Fibroblast of villous mesenchyme (primary cell): ENCODE data around the gene GSTO2. TPM values are rescaled to one million over a fixed set of nuclear protein-coding genes. Genes with fewer than 3 reads are reported as not detected.

Source experiments
- DNase-seq: peaks from one replicate; pipeline ENCODE4 v3.0.0-alpha.2; 2010; ENCODE audit warnings: low read depth
- H3K4me3 ChIP-seq: 2 replicates; pipeline ENCODE4 v1.5.1; 2011; ENCODE audit warnings: low read depth, mild to moderate bottlenecking, low read length
- CTCF ChIP-seq: IDR thresholded peaks from 2 replicates; pipeline ENCODE4 v1.5.1; 2012; ENCODE audit warnings: low read depth, mild to moderate bottlenecking, low read length; ENCODE audit not compliant: insufficient read depth
- total RNA-seq: library from RNA; depleted of rRNA; stranded (reverse); fragments of >200 nt; gene quantifications from 2 replicates; pipeline ENCODE4 v1.2.3, GENCODE V29; 2012

Gene GSTO2
- total RNA-seq, 1 donor: 2.2 TPM

- peak overlapping the region; percentile 4 for H3K4me3 ChIP-seq
- TF ChIP-seq CTCF: no peak
- DNase-seq: peak; percentile 97
These were observed 31.8 kb downstream of the GSTO2 start for GRCh38 chr10:104300736-104301292.

- no peak for DNase-seq
- no peak for TF ChIP-seq CTCF
- H3K4me3 ChIP-seq: no peak overlapping the region
These were observed 33.1 kb downstream of the GSTO2 start for GRCh38 chr10:104301907-104302690.

- H3K4me3 ChIP-seq: no peak overlapping the region
- no peak for DNase-seq
- no peak for TF ChIP-seq CTCF
These were observed 34.8 kb downstream of the GSTO2 start for GRCh38 chr10:104303594-104304355.

GRCh38 chr10:104304356-104304745 lies 35.4 kb downstream of the GSTO2 start:
- no peak overlapping the region for H3K4me3 ChIP-seq
- TF ChIP-seq CTCF: no peak
- no peak for DNase-seq

GRCh38 chr10:104304927-104305326 lies 35.9 kb downstream of the GSTO2 start:
- DNase-seq: no peak

GRCh38 chr10:104306897-104307296 lies 37.9 kb downstream of the GSTO2 start:
- TF ChIP-seq CTCF: no peak
- no peak overlapping the region for H3K4me3 ChIP-seq
- no peak for DNase-seq

More at GRCh38 chr10:104304927-104305326, 35.9 kb downstream of the GSTO2 start:
- no peak for TF ChIP-seq CTCF
- no peak overlapping the region for H3K4me3 ChIP-seq
